Muscle of back (tissue), 11 donors: ENCODE measurements around the gene KCNJ11. TPM values are rescaled to one million over a fixed set of nuclear protein-coding genes. Genes with fewer than 3 reads are reported as not detected.

Source experiments
- DNase-seq, 3 donors: peaks; one replicate each; pipeline versions ENCODE4 v3.0.0 to v3.0.0-alpha.2; 2013
- polyA plus RNA-seq, 10 donors: library from polyadenylated mRNA; unstranded; fragments of 120-200 nt; gene quantifications; one replicate each; pipeline ENCODE4 v1.2.1, GENCODE V29; 2013; ENCODE audit not compliant: insufficient read length in 10 of 10

The KCNJ11 gene
- polyA plus RNA-seq, 10 donors = 8.3 to 21.7 (median 13.6) TPM

GRCh38 chr11:17391493-17392355 is 3.3 kb upstream of the KCNJ11 start:
- no peak for DNase-seq

- no peak for DNase-seq
These were observed 1.6 kb upstream of the KCNJ11 start for GRCh38 chr11:17389957-17390649.

- DNase-seq = peak; percentile 47 to 69 (median 57)
These were observed 925 bp upstream of the KCNJ11 start for GRCh38 chr11:17389211-17389956.

GRCh38 chr11:17387811-17388210 is 648 bp downstream of the KCNJ11 start:
- no peak for DNase-seq

GRCh38 chr11:17387254-17387653 is 1.2 kb downstream of the KCNJ11 start:
- DNase-seq = no peak

- peak; percentile 55 to 66 (median 59) for DNase-seq
These were observed 2.0 kb downstream of the KCNJ11 start for GRCh38 chr11:17386331-17387084.

GRCh38 chr11:17385926-17386325 is 2.5 kb downstream of the KCNJ11 start:
- DNase-seq = no peak

- no peak for DNase-seq
These were observed 3.0 kb downstream of the KCNJ11 start for GRCh38 chr11:17385492-17385891.

GRCh38 chr11:17384002-17384511 is 4.4 kb downstream of the KCNJ11 start:
- peak; percentile 81 to 87 (median 82) for DNase-seq

- no peak for DNase-seq
These were observed 5.0 kb downstream of the KCNJ11 start for GRCh38 chr11:17383461-17383860.

GRCh38 chr11:17382046-17382728 is 6.3 kb downstream of the KCNJ11 start:
- DNase-seq = no peak

GRCh38 chr11:17381156-17381555 is 7.3 kb downstream of the KCNJ11 start:
- no peak for DNase-seq

GRCh38 chr11:17379383-17380180 is 8.9 kb downstream of the KCNJ11 start:
- DNase-seq = no peak

- no peak for DNase-seq
These were observed 9.8 kb downstream of the KCNJ11 start for GRCh38 chr11:17378655-17379054.

GRCh38 chr11:17376493-17376892 is 12.0 kb downstream of the KCNJ11 start:
- no peak for DNase-seq

GRCh38 chr11:17375547-17375946 is 12.9 kb downstream of the KCNJ11 start:
- no peak for DNase-seq

GRCh38 chr11:17371614-17372013 is 16.8 kb downstream of the KCNJ11 start:
- DNase-seq = no peak

GRCh38 chr11:17369684-17370243 is 18.7 kb downstream of the KCNJ11 start:
- no peak for DNase-seq

GRCh38 chr11:17369094-17369493 is 19.4 kb downstream of the KCNJ11 start:
- DNase-seq = no peak

- no peak for DNase-seq
These were observed 19.9 kb downstream of the KCNJ11 start for GRCh38 chr11:17368551-17368950.
